Right atrium auricular region (tissue), 2 donors: ENCODE measurements around the gene GNPDA2. TPM values are rescaled to one million over a fixed set of nuclear protein-coding genes. Genes with fewer than 3 reads are reported as not detected.

ENCODE experiments used
- DNase-seq: peaks from one replicate; pipeline ENCODE4 v3.0.0-alpha.2; 2019; ENCODE audit warnings: low spot score
- H3K27ac ChIP-seq, 2 donors: fragments of 200-600 bp; sonication (generic); 1 replicate in 1 of 2; 2 replicates in 1 of 2; pipeline ENCODE4 v1.5.1; 2016 to 2019
- H3K27me3 ChIP-seq, 2 donors: fragments of 200-600 bp; sonication (generic); one replicate each; pipeline versions ENCODE4 v1.5.1 to v1.6.0; 2017 to 2019
- H3K36me3 ChIP-seq: fragments of 200-600 bp; sonication (generic); one replicate; pipeline ENCODE4 v1.5.1; 2016
- H3K4me1 ChIP-seq, 2 donors: fragments of 200-600 bp; sonication (generic); one replicate each; pipeline versions ENCODE4 v1.5.1 to v1.6.0; 2017 to 2019
- H3K4me3 ChIP-seq, 2 donors: fragments of 200-600 bp; sonication (generic); 1 replicate in 1 of 2; 2 replicates in 1 of 2; pipeline ENCODE4 v1.5.1; 2017 to 2019; ENCODE audit warnings: mild to moderate bottlenecking in 1 of 2, moderate library complexity in 1 of 2
- H3K9me3 ChIP-seq, 2 donors: fragments of 200-600 bp; sonication (generic); one replicate each; pipeline ENCODE4 v1.5.1; 2019
- total RNA-seq, 2 donors: library from RNA; depleted of rRNA; stranded (reverse); fragments of >200 nt; gene quantifications; one replicate each; pipeline ENCODE4 v1.1.0, GENCODE V29; 2016
- TF ChIP-seq, protein P1 (sequence below), 2 donors: fragments of 200-600 bp; sonication (generic); IDR thresholded peaks; one replicate each; pipeline ENCODE4 v1.5.1; 2019; ENCODE audit warnings: antibody characterized with exemption in 2 of 2

Gene GNPDA2
- total RNA-seq, 2 donors from 2014 or later, result 11.6 to 13.8 TPM

GRCh38 chr4:44668526-44668925 is 57.8 kb downstream of the GNPDA2 start:
- H3K27me3 ChIP-seq, result no peaks in the 10 kb centered on the region
- no peaks in the 10 kb centered on the region for H3K36me3 ChIP-seq
- no peak overlapping the region for H3K27ac ChIP-seq
- no peaks in the 10 kb centered on the region for H3K4me1 ChIP-seq
- DNase-seq, result no peak
- TF ChIP-seq, protein P1, sequence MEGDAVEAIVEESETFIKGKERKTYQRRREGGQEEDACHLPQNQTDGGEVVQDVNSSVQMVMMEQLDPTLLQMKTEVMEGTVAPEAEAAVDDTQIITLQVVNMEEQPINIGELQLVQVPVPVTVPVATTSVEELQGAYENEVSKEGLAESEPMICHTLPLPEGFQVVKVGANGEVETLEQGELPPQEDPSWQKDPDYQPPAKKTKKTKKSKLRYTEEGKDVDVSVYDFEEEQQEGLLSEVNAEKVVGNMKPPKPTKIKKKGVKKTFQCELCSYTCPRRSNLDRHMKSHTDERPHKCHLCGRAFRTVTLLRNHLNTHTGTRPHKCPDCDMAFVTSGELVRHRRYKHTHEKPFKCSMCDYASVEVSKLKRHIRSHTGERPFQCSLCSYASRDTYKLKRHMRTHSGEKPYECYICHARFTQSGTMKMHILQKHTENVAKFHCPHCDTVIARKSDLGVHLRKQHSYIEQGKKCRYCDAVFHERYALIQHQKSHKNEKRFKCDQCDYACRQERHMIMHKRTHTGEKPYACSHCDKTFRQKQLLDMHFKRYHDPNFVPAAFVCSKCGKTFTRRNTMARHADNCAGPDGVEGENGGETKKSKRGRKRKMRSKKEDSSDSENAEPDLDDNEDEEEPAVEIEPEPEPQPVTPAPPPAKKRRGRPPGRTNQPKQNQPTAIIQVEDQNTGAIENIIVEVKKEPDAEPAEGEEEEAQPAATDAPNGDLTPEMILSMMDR (IDR thresholded peaks at IDR 0.05), result no peak
- H3K9me3 ChIP-seq, result no peaks in the 10 kb centered on the region
- no peak overlapping the region for H3K4me3 ChIP-seq

GRCh38 chr4:44663539-44664263 is 62.7 kb downstream of the GNPDA2 start:
- Histone ChIP-seq H3K27me3 (no peaks in the 10 kb centered on the region), H3K4me3 (no peak overlapping the region), H3K27ac (no peak overlapping the region), H3K9me3 (no peaks in the 10 kb centered on the region), H3K4me1 (no peaks in the 10 kb centered on the region), H3K36me3 (no peaks in the 10 kb centered on the region)
- no peak for DNase-seq
- TF ChIP-seq, protein P1 (IDR thresholded peaks at IDR 0.05), result no peak

DNA sequence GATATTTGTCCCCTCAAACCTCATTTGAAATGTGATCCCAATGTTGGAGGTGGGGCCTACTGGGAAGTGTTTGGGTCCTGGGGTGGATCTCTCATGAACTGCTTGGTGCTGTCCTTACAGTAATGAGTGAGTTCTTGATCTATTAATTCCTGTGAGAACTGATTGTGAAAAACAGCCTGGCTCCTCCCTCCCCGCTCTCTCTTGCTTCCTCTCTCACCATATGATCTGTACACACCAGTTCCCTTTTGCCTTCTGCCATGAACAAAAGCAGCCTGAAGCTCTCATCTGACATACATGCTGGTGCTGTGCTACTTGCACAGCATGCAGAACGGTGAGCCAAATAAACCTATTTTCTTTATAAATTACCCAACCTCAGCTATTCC is 63.7 kb downstream of the GNPDA2 start:
- TF ChIP-seq, protein P1 (IDR thresholded peaks at IDR 0.05), result no peak
- H3K27ac ChIP-seq, result no peak overlapping the region
- DNase-seq, result no peak

DNA sequence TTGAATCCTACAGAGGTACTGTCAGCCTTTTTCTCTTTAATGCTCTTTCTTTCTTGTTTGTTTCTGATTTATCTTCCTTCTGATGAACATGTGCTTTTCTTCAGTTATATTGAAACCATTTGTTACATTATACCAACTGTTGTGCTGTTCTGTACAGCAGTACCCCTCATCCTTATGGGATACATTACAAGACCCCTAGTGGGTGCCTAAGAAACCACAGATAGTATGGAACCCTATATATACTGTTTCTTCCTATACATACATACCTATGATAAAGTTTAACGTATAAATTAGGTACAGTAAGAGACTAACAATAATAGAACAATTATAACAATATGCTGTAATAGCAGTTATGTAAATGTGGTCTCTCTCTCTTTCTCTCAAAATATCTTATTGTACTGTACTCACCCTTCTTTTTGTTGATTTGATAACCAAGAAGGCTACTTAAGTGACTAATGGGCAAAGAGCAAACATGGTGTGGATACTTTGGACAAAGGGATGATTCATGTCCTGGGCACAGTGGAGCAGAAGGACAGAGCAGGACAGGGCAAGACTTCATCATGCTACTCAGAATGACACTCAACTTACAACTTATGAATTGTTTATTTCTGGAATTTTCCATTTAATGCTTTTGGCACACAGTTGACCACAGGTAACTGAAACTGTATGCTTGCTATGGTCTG is 64.3 kb downstream of the GNPDA2 start:
- no peaks in the 10 kb centered on the region for H3K36me3 ChIP-seq
- H3K4me3 ChIP-seq, result no peak overlapping the region
- H3K27ac ChIP-seq, result no peak overlapping the region
- TF ChIP-seq, protein P1 (IDR thresholded peaks at IDR 0.05), result no peak
- no peaks in the 10 kb centered on the region for H3K4me1 ChIP-seq
- H3K27me3 ChIP-seq, result no peaks in the 10 kb centered on the region
- H3K9me3 ChIP-seq, result no peaks in the 10 kb centered on the region
- no peak for DNase-seq

More for the DNA sequence above, 63.7 kb downstream of the GNPDA2 start:
- H3K9me3 ChIP-seq, result no peaks in the 10 kb centered on the region
- no peaks in the 10 kb centered on the region for H3K27me3 ChIP-seq
- H3K4me3 ChIP-seq, result no peak overlapping the region
- H3K36me3 ChIP-seq, result no peaks in the 10 kb centered on the region
- H3K4me1 ChIP-seq, result no peaks in the 10 kb centered on the region

DNA sequence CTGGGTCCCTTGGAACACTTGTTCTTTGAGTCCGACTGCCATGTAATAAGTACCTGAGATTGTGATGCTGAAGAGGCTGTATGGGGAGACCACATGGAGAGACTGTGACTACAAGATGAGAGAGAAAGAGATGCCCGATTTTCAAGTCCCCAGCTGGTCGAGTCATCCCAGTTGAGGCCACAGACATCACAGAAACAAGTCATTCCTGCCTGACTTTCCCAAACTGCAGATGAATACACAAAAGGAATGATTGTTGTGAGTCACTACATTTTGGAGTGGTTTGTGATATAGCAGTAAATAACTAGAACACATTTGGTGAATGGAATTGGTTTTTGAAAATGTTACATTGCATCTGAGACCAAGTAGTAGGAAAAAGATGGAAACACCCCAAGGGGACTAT is 66.0 kb downstream of the GNPDA2 start:
- TF ChIP-seq, protein P1 (IDR thresholded peaks at IDR 0.05), result no peak
- DNase-seq, result no peak
- H3K4me1 ChIP-seq, result no peaks in the 10 kb centered on the region
- no peaks in the 10 kb centered on the region for H3K9me3 ChIP-seq
- H3K27me3 ChIP-seq, result no peaks in the 10 kb centered on the region
- H3K27ac ChIP-seq, result no peak overlapping the region
- H3K36me3 ChIP-seq, result no peaks in the 10 kb centered on the region
- H3K4me3 ChIP-seq, result no peak overlapping the region
